Measurements from ENCODE around the gene PTGIR. TPM values are rescaled to one million over a fixed set of nuclear protein-coding genes. Genes with fewer than 3 reads are reported as not detected.

The PTGIR gene
- total and polyA plus RNA-seq, 3 experiments from 2014 or later = 17.7 to 18.4 TPM; not detected in 1

DNA sequence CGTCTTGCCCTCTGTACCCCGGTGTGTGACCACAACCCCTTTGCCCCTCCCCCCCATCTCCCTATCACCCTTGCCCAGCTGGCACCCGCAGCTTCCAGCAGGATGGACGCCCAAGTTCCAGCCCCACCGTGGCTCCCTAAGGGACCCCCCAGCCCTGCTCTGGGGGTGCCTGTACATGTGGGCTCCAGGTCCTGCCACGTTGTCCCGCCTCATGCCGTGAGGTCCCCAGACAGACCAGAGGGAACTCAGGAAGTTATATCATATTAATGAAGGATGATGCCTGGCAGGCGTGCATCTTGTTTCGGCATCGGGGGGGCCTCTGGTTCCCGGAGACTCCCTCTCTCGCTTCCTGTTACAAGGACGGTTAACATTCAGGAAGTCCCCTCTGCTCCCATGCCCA, 1.6 kb upstream of the PTGIR start:
- Histone ChIP-seq H3K27ac (ENCODE audit: low read depth, low read length) (no peak overlapping the region), H3K36me3 (ENCODE audit: insufficient read depth, low read length) (no peaks in the 10 kb centered on the region), H3K27me3 (ENCODE audit: insufficient read depth, low read length, poor library complexity, severe bottlenecking) (no peaks in the 10 kb centered on the region), H3K4me3 (ENCODE audit: low read length) (no peak overlapping the region), H3K9me3 (ENCODE audit: low read length) (no peaks in the 10 kb centered on the region), H3K4me1 (ENCODE audit: insufficient read depth, low read length) (peaks cover 19% of the 10 kb centered on the region)
- H3K27me3 Mint-ChIP-seq = peaks cover 4 to 33% of the 10 kb centered on the region in 2 donors
- H3K4me3 Mint-ChIP-seq = no peak overlapping the region
- no peak overlapping the region for H3K27ac Mint-ChIP-seq
- ChIA-PET CTCF (interaction anchor here (1.4 kb wide), 1 partner anchor 11 kb away, joined by 3 read pairs; no protein-coding TSS in a partner anchor), POLR2A (interaction anchor here (1.1 kb wide), 1 partner anchor 26 kb away, joined by 3 read pairs; no protein-coding TSS in a partner anchor)
- H3K4me1 Mint-ChIP-seq = peaks cover 0 to 8% (median 1%) of the 10 kb centered on the region in 3 donors
- no peaks in the 10 kb centered on the region for H3K36me3 Mint-ChIP-seq
- DNase-seq = no peak
- H3K9me3 Mint-ChIP-seq = no peaks in the 10 kb centered on the region

DNA sequence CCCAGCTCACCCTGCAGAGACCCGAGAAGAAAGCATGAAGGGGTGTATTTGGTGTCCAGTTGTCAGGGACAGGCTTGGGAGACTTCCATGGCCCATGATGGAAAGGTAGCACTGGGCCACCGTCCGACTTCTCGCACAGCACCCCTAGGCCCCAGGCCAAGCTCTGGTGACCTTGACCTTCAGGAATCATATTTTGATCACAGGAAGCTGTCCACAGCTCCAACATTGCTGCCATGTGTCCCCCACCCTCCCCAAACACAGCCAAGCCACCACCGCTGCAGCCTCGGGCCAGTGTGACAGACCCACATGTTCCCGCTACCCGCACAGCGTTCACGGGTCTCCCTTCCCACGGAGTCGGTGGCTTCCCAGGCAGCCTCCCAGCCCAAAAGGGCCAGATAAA, 842 bp upstream of the PTGIR start:
- Mint-ChIP-seq H3K27ac (no peak overlapping the region), H3K4me1 (peaks cover 0 to 8% (median 2%) of the 10 kb centered on the region in 3 donors), H3K4me3 (no peak overlapping the region), H3K36me3 (no peaks in the 10 kb centered on the region), H3K27me3 (peaks cover 4 to 28% of the 10 kb centered on the region in 2 donors), H3K9me3 (no peaks in the 10 kb centered on the region)
- peaks cover 26% of the 10 kb centered on the region for H3K4me1 ChIP-seq (ENCODE audit: insufficient read depth, low read length)
- no peaks in the 10 kb centered on the region for H3K36me3 ChIP-seq (ENCODE audit: insufficient read depth, low read length)
- H3K4me3 ChIP-seq (ENCODE audit: low read length) = no peak overlapping the region
- ChIA-PET CTCF (no interaction called here), POLR2A (interaction anchor here (1.1 kb wide), 1 partner anchor 25 kb away, joined by 3 read pairs; no protein-coding TSS in a partner anchor)
- no peak overlapping the region for H3K27ac ChIP-seq (ENCODE audit: low read depth, low read length)
- DNase-seq = no peak
- H3K9me3 ChIP-seq (ENCODE audit: low read length) = no peaks in the 10 kb centered on the region
- H3K27me3 ChIP-seq (ENCODE audit: insufficient read depth, low read length, poor library complexity, severe bottlenecking) = no peaks in the 10 kb centered on the region

DNA sequence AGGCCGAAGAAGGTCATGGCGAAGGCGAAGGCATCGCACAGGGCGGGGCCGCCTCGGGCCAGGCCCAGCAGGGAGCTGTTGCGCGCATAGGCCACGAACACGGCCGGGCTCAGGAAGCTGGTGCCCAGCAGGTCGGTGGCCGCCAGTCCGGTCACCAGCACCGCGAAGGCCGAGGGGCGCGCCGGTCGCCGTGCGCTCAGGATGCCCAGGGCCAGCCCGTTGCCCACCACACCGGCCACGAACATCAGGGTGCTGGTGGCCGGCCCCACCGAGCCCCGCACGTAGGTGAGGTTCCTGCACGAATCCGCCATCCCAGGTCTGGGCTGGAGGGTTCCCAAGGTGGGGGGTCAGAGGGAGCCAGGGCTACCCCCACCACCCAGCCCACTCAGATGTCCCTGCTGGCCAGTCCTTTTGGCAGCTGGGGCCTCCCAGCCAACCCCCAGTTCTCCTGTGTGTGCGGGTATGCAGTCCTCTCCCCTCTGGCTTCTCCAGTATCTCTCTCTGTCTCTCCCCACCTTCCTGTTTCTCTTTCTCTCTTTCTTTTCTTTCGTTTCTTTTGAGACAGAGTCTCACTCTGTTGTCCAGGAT, 880 bp downstream of the PTGIR start:
- CTCF ChIA-PET = interaction anchor here (0.9 to 2.0 kb wide), 2 partner anchors 10 kb away, joined by 4 to 8 read pairs; no protein-coding TSS in a partner anchor
- no peaks in the 10 kb centered on the region for H3K9me3 Mint-ChIP-seq
- Histone ChIP-seq H3K9me3 (ENCODE audit: low read length) (no peaks in the 10 kb centered on the region), H3K27me3 (ENCODE audit: insufficient read depth, low read length, poor library complexity, severe bottlenecking) (no peaks in the 10 kb centered on the region), H3K4me1 (ENCODE audit: insufficient read depth, low read length) (peaks cover 42% of the 10 kb centered on the region), H3K27ac (ENCODE audit: low read depth, low read length) (no peak overlapping the region), H3K36me3 (ENCODE audit: insufficient read depth, low read length) (no peaks in the 10 kb centered on the region), H3K4me3 (ENCODE audit: low read length) (no peak overlapping the region)
- H3K4me3 Mint-ChIP-seq = peak overlapping the region in 1 of 7 donors; percentile 32
- H3K27ac Mint-ChIP-seq = peak overlapping the region in 1 of 8 donors; percentile 29
- POLR2A ChIA-PET = no interaction called here
- H3K4me1 Mint-ChIP-seq = peaks cover 5 to 20% (median 8%) of the 10 kb centered on the region in 3 donors
- DNase-seq = no peak
- H3K27me3 Mint-ChIP-seq = peaks cover 2 to 24% of the 10 kb centered on the region in 2 donors
- H3K36me3 Mint-ChIP-seq = no peaks in the 10 kb centered on the region

DNA sequence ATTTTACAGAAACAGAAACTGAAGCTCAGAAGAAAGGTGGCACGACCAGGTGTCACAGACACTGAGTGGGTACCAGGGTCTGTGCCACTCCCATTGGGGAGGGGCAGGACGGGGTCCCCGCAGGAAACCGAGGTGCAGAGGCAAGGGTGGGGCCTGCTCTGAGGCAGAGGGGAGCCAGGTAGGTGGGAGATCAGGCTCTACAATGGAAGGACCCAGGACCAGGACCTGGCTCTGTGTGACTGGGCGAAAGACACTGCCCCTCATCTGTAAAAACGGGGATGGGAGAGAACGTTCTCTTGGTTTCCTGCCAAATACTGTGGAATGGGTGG, 2.8 kb downstream of the PTGIR start:
- ChIA-PET CTCF (interaction anchor here (2.0 kb wide), 1 partner anchor 8 kb away, joined by 8 read pairs; no protein-coding TSS in a partner anchor), POLR2A (no interaction called here)
- Mint-ChIP-seq H3K27ac (peak overlapping the region in 1 of 8 donors; percentile 9), H3K4me1 (peaks cover 5 to 26% (median 8%) of the 10 kb centered on the region in 3 donors), H3K27me3 (peaks cover 0 to 19% of the 10 kb centered on the region in 2 donors), H3K9me3 (no peaks in the 10 kb centered on the region), H3K4me3 (no peak overlapping the region), H3K36me3 (no peaks in the 10 kb centered on the region)
- Histone ChIP-seq H3K36me3 (ENCODE audit: insufficient read depth, low read length) (no peaks in the 10 kb centered on the region), H3K4me1 (ENCODE audit: insufficient read depth, low read length) (peaks cover 56% of the 10 kb centered on the region), H3K27me3 (ENCODE audit: insufficient read depth, low read length, poor library complexity, severe bottlenecking) (no peaks in the 10 kb centered on the region), H3K27ac (ENCODE audit: low read depth, low read length) (no peak overlapping the region), H3K9me3 (ENCODE audit: low read length) (no peaks in the 10 kb centered on the region), H3K4me3 (ENCODE audit: low read length) (no peak overlapping the region)
- DNase-seq = peak in 1 of 5 donors; percentile 9

DNA sequence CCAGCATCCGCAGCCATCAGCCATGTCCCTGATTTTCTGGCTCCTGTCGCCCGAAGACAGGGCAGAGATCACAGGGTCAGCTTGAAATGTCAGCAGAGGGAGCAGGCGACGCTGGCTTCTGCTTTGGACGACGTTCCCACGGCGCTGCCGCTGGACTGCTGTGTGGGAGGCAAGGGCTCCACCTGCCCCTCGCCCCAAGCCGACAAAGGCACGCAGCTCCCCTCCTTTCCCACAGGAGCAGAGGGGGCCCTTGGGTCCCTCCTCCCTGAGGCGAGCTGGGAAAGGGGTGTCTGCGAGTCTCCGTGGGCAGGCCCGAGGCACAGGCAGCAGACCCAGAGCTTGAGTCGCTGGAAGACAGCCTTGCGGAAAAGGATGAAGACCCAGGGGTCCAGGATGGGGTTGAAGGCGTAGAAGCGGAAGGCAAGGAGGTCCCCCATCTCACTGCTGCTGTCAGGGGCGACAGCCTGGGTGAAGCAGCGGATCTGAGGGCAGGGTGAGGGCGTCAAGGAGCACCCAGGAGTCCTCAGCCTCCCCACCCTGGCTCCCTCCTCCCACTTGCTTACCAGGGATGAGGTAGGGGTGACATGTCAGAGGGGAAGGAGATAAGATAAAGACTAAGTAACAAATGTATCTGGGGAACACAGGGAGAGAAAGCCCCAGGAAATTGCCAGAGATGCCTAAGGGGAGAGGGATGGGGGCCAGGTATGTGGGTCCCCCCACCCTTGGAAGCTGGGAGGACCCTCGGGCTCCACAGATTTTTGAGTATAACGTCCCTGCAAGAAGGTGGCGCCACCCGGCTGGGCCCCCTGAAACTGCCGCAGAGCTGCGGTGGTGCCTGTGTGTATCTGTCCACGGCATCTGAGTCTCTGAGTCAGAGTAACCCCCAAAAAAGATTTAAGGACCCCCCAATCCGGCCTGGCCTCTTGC, 3.4 kb downstream of the PTGIR start:
- Histone ChIP-seq H3K27ac (ENCODE audit: low read depth, low read length) (no peak overlapping the region), H3K4me1 (ENCODE audit: insufficient read depth, low read length) (peaks cover 63% of the 10 kb centered on the region), H3K4me3 (ENCODE audit: low read length) (no peak overlapping the region), H3K9me3 (ENCODE audit: low read length) (no peaks in the 10 kb centered on the region), H3K27me3 (ENCODE audit: insufficient read depth, low read length, poor library complexity, severe bottlenecking) (no peaks in the 10 kb centered on the region), H3K36me3 (ENCODE audit: insufficient read depth, low read length) (no peaks in the 10 kb centered on the region)
- DNase-seq = peak in 1 of 5 donors; percentile 40
- H3K36me3 Mint-ChIP-seq = no peaks in the 10 kb centered on the region
- peak overlapping the region in 3 of 8 donors; percentile 42 to 69 (median 54) for H3K27ac Mint-ChIP-seq
- peaks cover 0 to 18% of the 10 kb centered on the region in 2 donors for H3K27me3 Mint-ChIP-seq
- no peaks in the 10 kb centered on the region for H3K9me3 Mint-ChIP-seq
- ChIA-PET CTCF (interaction anchor here (1.2 to 2.0 kb wide), 2 partner anchors 8 to 9 kb away, joined by 4 to 8 read pairs; no protein-coding TSS in a partner anchor), POLR2A (no interaction called here)
- H3K4me3 Mint-ChIP-seq = no peak overlapping the region
- H3K4me1 Mint-ChIP-seq = peaks cover 10 to 32% (median 14%) of the 10 kb centered on the region in 3 donors

DNA sequence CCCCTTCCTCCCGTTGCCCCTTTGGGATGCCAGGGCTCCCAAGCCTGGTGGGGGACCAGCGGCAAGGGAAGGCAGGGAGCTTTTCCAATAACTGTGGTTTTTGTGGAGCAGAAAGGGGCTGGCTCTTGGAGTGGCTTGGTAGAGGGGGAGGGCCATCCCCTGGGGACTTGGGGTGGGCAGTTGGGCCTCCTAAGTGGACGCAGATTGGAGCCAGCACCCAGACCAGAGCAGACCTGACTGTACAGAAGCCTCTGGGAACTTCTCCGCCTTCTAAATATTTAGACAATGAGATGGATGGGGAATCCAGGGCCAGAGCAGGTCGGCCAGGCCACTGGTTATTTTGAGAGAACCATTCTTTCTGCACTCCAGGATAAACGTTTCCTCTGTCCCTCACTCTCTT, 4.2 kb downstream of the PTGIR start:
- POLR2A ChIA-PET = no interaction called here

DNA sequence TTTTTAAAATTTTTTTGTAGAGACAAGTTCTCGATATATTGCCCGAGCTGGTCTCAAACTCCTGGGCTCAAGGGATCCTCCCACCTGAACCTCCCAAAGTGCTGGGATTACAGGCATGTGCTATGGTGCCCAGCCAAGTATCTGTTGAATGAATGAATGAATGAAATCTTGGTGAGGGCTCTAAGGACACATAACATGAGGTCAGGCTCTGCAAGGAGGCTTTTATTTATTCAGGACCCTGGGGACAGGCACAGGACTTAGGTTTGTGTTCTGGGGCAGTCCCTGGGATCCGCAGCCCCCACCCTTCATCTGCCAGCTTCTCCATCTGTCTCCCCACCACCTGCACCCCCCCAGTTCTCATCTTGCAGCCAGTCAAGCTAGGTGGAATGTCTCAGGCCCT, 4.6 kb downstream of the PTGIR start:
- H3K4me3 Mint-ChIP-seq = no peak overlapping the region
- no peaks in the 10 kb centered on the region for H3K27me3 ChIP-seq (ENCODE audit: insufficient read depth, low read length, poor library complexity, severe bottlenecking)
- peak overlapping the region in 1 of 8 donors; percentile 67 for H3K27ac Mint-ChIP-seq
- H3K4me3 ChIP-seq (ENCODE audit: low read length) = peak overlapping the region; percentile 20
- peaks cover 11 to 32% (median 15%) of the 10 kb centered on the region in 3 donors for H3K4me1 Mint-ChIP-seq
- no peaks in the 10 kb centered on the region for H3K36me3 ChIP-seq (ENCODE audit: insufficient read depth, low read length)
- H3K27ac ChIP-seq (ENCODE audit: low read depth, low read length) = no peak overlapping the region
- peaks cover 68% of the 10 kb centered on the region for H3K4me1 ChIP-seq (ENCODE audit: insufficient read depth, low read length)
- CTCF ChIA-PET = interaction anchor here (0.6 to 2.4 kb wide), 3 partner anchors 8 to 217 kb away, joined by 3 to 9 read pairs (median 4); partner anchors contain the start of gene DACT3
- DNase-seq = no peak
- H3K9me3 Mint-ChIP-seq = no peaks in the 10 kb centered on the region
- peaks cover 0 to 15% of the 10 kb centered on the region in 2 donors for H3K27me3 Mint-ChIP-seq
- no peaks in the 10 kb centered on the region for H3K36me3 Mint-ChIP-seq
- POLR2A ChIA-PET = no interaction called here
- no peaks in the 10 kb centered on the region for H3K9me3 ChIP-seq (ENCODE audit: low read length)

More for the DNA sequence above, 4.2 kb downstream of the PTGIR start:
- Mint-ChIP-seq H3K4me3 (no peak overlapping the region), H3K9me3 (no peaks in the 10 kb centered on the region), H3K27ac (peak overlapping the region in 1 of 8 donors; percentile 42), H3K27me3 (peaks cover 0 to 18% of the 10 kb centered on the region in 2 donors), H3K36me3 (no peaks in the 10 kb centered on the region), H3K4me1 (peaks cover 11 to 32% (median 15%) of the 10 kb centered on the region in 3 donors)
- Histone ChIP-seq H3K27me3 (ENCODE audit: insufficient read depth, low read length, poor library complexity, severe bottlenecking) (no peaks in the 10 kb centered on the region), H3K9me3 (ENCODE audit: low read length) (no peaks in the 10 kb centered on the region), H3K4me1 (ENCODE audit: insufficient read depth, low read length) (peaks cover 68% of the 10 kb centered on the region), H3K36me3 (ENCODE audit: insufficient read depth, low read length) (no peaks in the 10 kb centered on the region), H3K4me3 (ENCODE audit: low read length) (no peak overlapping the region), H3K27ac (ENCODE audit: low read depth, low read length) (no peak overlapping the region)
- CTCF ChIA-PET = interaction anchor here (0.6 to 2.4 kb wide), 3 partner anchors 9 to 217 kb away, joined by 3 to 9 read pairs (median 4); partner anchors contain the start of gene DACT3
- peak in 1 of 5 donors; percentile 38 for DNase-seq
